Measurements from ENCODE around the gene PIK3AP1.
A peak's percentile ranks its signal among the peaks of the same experiment; 100 is the strongest.
"Not testable (repeated sequence)": the region's sequence is repeated elsewhere in the genome, so short reads cannot be mapped to it uniquely, and the experiment has no call there.

Gene PIK3AP1

GRCh38 chr10:96598846-96599245, 121.5 kb downstream of the PIK3AP1 start:
- DNase-seq: no peak

GRCh38 chr10:96596422-96597407, 123.6 kb downstream of the PIK3AP1 start:
- no peak for DNase-seq

GRCh38 chr10:96595741-96596140, 124.6 kb downstream of the PIK3AP1 start:
- DNase-seq: no peak

- DNase-seq: no peak
These were observed 128.4 kb downstream of the PIK3AP1 start for GRCh38 chr10:96591946-96592345.

GRCh38 chr10:96588616-96589419, 131.5 kb downstream of the PIK3AP1 start:
- peak; percentile 83 for DNase-seq

GRCh38 chr10:96588060-96588554, 132.2 kb downstream of the PIK3AP1 start:
- DNase-seq: peak; percentile 55

- DNase-seq: peak; percentile 62
These were observed 132.9 kb downstream of the PIK3AP1 start for GRCh38 chr10:96587264-96588059.

- peak; percentile 69 for DNase-seq
These were observed 133.7 kb downstream of the PIK3AP1 start, which contains the start of gene TM9SF3 for GRCh38 chr10:96586419-96587263. TSS of gene TM9SF3 (minus strand) at chr10:96587012. CDS start at chr10:96586835, 177 bp downstream.

- DNase-seq: no peak
These were observed 134.4 kb downstream of the PIK3AP1 start for GRCh38 chr10:96585736-96586418.

- DNase-seq: no peak
These were observed 135.8 kb downstream of the PIK3AP1 start for GRCh38 chr10:96584474-96584873.

- no peak for DNase-seq
These were observed 136.3 kb downstream of the PIK3AP1 start for GRCh38 chr10:96584035-96584434.

GRCh38 chr10:96579133-96579532, 141.2 kb downstream of the PIK3AP1 start:
- DNase-seq: no peak

- DNase-seq: no peak
These were observed 141.7 kb downstream of the PIK3AP1 start for GRCh38 chr10:96578633-96579032.

GRCh38 chr10:96578022-96578421, 142.3 kb downstream of the PIK3AP1 start:
- DNase-seq: no peak

- DNase-seq: no peak
These were observed 143.2 kb downstream of the PIK3AP1 start for GRCh38 chr10:96577069-96577468.

- no peak for DNase-seq
These were observed 143.9 kb downstream of the PIK3AP1 start for GRCh38 chr10:96576277-96576980.

- not testable (repeated sequence) for DNase-seq
These were observed 145.8 kb downstream of the PIK3AP1 start for GRCh38 chr10:96574564-96574963.

GRCh38 chr10:96573036-96573435, 147.3 kb downstream of the PIK3AP1 start:
- DNase-seq: no peak

- DNase-seq: no peak
These were observed 149.0 kb downstream of the PIK3AP1 start for GRCh38 chr10:96570983-96571964.

All from kidney glomerular epithelial cell (primary cell).